HG03060 (cell line): ENCODE results near the gene FCGBP.
"Not testable (repeated sequence)": the region's sequence is repeated elsewhere in the genome, so short reads cannot be mapped to it uniquely, and the experiment has no call there.

Source experiments
- ATAC-seq: cut with Tn5 transposase; IDR thresholded peaks from one replicate; pipeline ENCODE4 v1.9.1; 2021; ENCODE audit warnings: low read depth, moderate number of reproducible peaks; ENCODE audit not compliant: unreplicated experiment

FCGBP gene

GRCh38 chr19:39893366-39894235 lies 40.8 kb downstream of the FCGBP start:
- not testable (repeated sequence) for ATAC-seq

DNA sequence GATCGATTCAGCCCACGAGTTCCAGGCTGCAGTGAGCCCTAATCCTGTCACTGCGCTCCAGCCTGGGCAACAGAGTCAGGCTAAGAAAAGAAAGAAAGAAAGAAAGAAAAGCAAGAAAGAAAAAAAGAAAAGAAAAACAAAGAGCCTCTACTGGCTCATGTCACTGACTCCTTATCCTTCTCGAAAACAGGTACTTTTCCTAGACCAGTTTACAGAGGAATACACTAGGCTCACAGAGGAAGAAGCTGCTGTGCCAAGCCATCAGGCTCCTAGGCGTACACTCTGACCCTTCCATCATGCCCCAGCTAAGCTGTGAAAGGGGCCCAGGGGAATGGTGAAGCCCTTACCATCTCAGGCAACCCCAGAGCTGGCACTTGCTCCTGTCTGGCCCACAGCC lies 41.9 kb downstream of the FCGBP start:
- not testable (repeated sequence) for ATAC-seq

- ATAC-seq = not testable (repeated sequence)
These were observed 42.6 kb downstream of the FCGBP start for GRCh38 chr19:39891660-39892505.

GRCh38 chr19:39890755-39891551 lies 43.5 kb downstream of the FCGBP start:
- ATAC-seq = no peak

GRCh38 chr19:39889872-39890754 lies 44.3 kb downstream of the FCGBP start:
- not testable (repeated sequence) for ATAC-seq

GRCh38 chr19:39887456-39887951 lies 46.9 kb downstream of the FCGBP start:
- ATAC-seq = not testable (repeated sequence)

- not testable (repeated sequence) for ATAC-seq
These were observed 48.4 kb downstream of the FCGBP start for GRCh38 chr19:39885821-39886554.

DNA sequence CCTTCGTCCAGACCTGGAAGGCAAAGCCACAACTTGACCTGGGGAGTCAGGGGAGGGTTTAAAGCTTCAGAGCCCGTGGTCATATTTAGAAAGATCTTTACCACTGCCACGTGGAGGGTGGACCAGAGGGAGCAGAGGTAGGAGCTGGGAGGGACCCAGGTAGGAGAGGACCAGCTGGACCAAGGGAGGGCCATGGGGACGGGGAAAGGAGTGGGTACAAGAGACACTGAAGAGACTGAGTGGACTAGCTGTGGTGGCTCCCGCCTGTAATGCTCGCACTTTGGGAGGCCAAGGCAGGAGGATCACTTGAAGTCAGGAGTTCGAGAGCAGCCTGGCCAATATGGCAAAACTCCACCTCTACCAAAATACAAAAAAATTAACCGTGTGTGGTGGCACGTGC lies 49.7 kb downstream of the FCGBP start:
- ATAC-seq = not testable (repeated sequence)
